GM12864 (cell line): Measurements from ENCODE around the gene PKP4.
"Not testable (repeated sequence)": the region's sequence is repeated elsewhere in the genome, so short reads cannot be mapped to it uniquely, and the experiment has no call there.

Experiments used
- DNase-seq: peaks from one replicate; pipeline ENCODE4 v3.0.0-alpha.2; 2011; ENCODE audit warnings: low read depth
- H3K4me3 ChIP-seq: 2 replicates; pipeline ENCODE4 v1.5.1; 2011; ENCODE audit warnings: mild to moderate bottlenecking, low read depth, low read length, control low read depth
- CTCF ChIP-seq: IDR thresholded peaks from 2 replicates; pipeline ENCODE4 v1.5.1; 2011; ENCODE audit warnings: low read depth, mild to moderate bottlenecking, moderate library complexity, low read length, control low read depth, inconsistent platforms; ENCODE audit errors: missing control alignments

The PKP4 gene

GRCh38 chr2:158459161-158460003 lies 2.6 kb downstream of the PKP4 start:
- no peak for TF ChIP-seq CTCF
- H3K4me3 ChIP-seq, result no peak overlapping the region
- no peak for DNase-seq

DNA sequence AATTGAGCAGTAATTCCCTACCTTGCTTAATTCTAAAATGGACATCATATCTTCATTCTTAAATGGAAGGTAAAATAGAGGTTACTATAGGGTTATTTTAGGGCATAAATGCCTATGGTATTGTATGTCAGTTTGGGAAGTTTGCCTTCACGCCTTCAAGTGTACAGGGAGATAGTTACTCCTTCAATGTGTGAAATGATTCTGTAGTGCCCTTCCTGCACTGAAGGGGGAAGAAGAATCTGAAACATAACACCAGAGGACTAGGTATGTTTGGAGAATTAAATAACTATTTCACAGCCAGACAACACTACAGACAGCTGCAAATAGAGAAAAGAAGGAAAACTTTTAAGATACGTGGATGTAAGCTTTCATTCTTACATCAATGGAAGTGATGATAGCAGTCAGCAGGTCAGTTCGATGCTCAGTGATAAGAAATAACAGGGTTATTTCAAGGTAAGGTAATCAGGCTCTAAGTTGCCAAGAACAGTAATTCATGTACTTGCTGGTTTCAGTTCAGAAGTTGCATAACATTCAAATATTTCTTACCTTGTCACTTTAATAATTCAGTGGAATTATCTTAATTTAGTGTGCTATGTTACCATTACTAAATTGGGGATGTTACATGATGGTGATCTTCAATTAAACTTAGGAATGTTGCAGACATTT lies 4.0 kb downstream of the PKP4 start:
- DNase-seq, result no peak
- peak; percentile 5 for TF ChIP-seq CTCF
- H3K4me3 ChIP-seq, result no peak overlapping the region

- TF ChIP-seq CTCF, result peak; percentile 6
- no peak for DNase-seq
- H3K4me3 ChIP-seq, result no peak overlapping the region
Measured at GRCh38 chr2:158463496-158464095, 6.8 kb downstream of the PKP4 start.

DNA sequence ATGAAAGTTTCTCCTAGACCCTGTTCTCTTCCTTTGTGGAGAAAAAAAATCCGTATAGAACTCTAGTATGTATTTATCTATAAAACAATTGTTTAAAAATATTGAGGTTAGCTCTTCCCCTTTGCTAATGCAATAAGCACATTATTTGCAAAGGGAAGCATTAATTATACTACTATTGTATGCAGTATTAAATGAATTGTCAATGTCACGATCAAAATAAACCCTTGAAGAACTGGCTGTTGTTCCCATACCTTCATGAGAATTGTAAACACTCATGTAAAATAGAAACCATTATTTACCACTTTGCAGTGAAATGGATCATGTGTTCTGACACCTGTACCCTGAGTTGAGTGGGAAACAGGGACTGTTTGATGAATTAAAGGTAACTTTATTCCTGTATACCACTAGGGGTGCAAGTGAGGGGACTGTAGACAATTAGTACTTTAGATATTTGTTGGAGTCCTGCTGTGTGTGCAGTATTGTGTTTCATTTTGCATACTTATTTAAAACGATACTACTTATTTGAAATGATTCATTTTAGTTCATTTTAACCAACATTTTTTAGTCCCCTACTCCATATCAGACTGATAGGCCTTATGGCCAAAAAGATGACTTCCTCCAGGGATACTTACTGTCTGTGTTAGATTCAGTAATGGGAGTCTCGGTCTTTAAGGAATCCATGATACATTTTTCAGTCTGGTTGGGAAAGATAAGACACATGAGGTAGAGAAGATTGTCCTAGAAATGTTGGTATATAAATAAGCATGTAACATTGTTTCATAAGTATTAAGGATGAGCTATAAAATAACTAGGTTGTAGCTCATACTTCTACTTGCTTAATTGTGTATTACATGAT lies 7.9 kb downstream of the PKP4 start:
- no peak for DNase-seq
- H3K4me3 ChIP-seq, result no peak overlapping the region
- peak; percentile 65 for TF ChIP-seq CTCF

DNA sequence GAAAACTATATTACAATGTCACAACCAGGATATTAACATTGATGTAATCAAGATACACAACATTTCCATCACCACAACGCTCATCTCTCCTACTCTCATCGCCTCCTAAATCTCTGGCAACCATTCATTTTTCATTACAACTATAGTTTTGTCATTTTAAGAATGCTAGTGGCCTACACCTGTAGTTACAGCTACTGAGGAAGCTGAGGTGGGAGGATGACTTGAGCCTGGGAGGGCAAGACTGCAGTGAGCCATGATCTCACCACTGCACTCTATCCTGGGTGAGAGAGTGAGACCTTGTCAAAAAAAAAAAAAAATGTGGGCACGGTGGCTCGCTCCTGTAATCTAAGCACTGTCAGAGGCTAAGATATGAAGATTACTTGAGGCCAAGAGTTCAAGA lies 10.5 kb downstream of the PKP4 start:
- no peak for DNase-seq
- H3K4me3 ChIP-seq, result no peak overlapping the region
- no peak for TF ChIP-seq CTCF

- not testable (repeated sequence) for H3K4me3 ChIP-seq, DNase-seq
Measured at GRCh38 chr2:158472829-158473228, 16.1 kb downstream of the PKP4 start.

GRCh38 chr2:158473300-158473699 lies 16.5 kb downstream of the PKP4 start:
- not testable (repeated sequence) for DNase-seq, H3K4me3 ChIP-seq
